ENCODE results near the gene ZNF236. TPM values are rescaled to one million over a fixed set of nuclear protein-coding genes. Genes with fewer than 3 reads are reported as not detected.

The ZNF236 gene
- total and polyA plus RNA-seq, 2 of the 8 experiments (the other 6 are each of a cell fraction or from before 2014, with no cell fraction given) = 6.7 to 14.5 TPM

DNA sequence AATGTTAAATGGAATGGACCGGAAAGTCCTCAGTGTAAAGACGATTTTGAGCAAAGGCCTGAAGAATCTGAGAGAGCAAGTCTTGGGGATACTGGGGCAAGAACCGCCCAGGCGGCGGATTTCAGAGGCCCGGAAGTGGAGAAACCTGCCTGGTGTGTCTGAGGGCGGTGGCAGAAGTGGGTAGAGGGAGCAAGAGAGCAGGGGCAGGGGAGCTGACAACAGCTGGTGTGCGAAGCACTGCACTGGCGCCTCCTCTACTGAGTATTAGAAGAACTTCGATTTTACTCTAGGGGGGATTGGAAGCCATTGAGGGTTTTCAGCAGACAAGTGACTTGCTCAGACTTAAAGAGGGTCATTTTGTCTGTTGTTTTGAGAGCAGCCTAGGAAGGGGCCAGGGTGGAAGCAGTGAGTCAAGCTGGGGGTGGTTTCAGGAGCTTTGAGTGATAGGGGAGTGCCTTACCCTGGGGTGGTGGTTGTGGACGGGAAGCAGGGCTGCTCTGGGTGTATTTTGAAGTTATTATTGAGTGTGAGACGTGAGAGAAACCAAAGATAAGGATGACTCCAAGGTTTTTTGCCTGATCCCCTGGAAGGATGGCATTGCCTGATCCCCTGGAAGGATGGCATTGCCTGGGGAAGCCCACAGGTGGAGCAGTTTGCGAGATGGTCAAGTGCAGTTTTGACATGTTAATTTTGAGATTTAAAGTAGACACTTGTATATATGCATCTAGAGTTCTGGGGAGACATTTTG, 52.5 kb downstream of the ZNF236 start:
- no peak overlapping the region for H2BK20ac ChIP-seq (ENCODE audit: low read length)
- no peak overlapping the region for H3K18ac ChIP-seq (ENCODE audit: extremely low read depth, low read length)
- no peak overlapping the region for H2BK120ac ChIP-seq (replicated peaks; ENCODE audit: low read depth, low read length)
- DNase-seq (ENCODE audit: low read depth in 1 of 2, low spot score in 2 of 2) (peak in 1 of 2 experiments; percentile 57), FAIRE-seq (peak; percentile 86)
- H3K4ac ChIP-seq (replicated peaks; ENCODE audit: insufficient read length, low read depth, low read length) = no peak overlapping the region
- no peak overlapping the region for H3K23ac ChIP-seq (ENCODE audit: insufficient read length)
- H4K8ac ChIP-seq (ENCODE audit: extremely low read depth, insufficient read depth, low read length) = no peak overlapping the region
- CTCF ChIA-PET (ENCODE audit: partially characterized antibody) = interaction anchor here (0.5 to 3.6 kb wide), 21 partner anchors 12 to 1763 kb away, joined by 3 to 16 read pairs (median 4); no protein-coding TSS in a partner anchor
- no peak overlapping the region for H3K27ac ChIP-seq (ENCODE audit: low read depth, low read length)
- no peak overlapping the region for H2BK12ac ChIP-seq (ENCODE audit: low read depth, low read length)
- POLR2A ChIA-PET (ENCODE audit: partially characterized antibody) = interaction anchor here (1.0 kb wide), 1 partner anchor 51 kb away, joined by 4 read pairs; no protein-coding TSS in a partner anchor
- no peak overlapping the region for H4K91ac ChIP-seq (replicated peaks; ENCODE audit: insufficient read length, low read length)
- no peaks in the 10 kb centered on the region for H3K27me3 ChIP-seq (replicated peaks in 1 of 4; ENCODE audit: control insufficient read depth in 3 of 4, extremely low read depth in 1 of 4, insufficient read depth in 3 of 4, low read length in 3 of 4)
- no peaks in the 10 kb centered on the region for H3K23me2 ChIP-seq (ENCODE audit: low read depth, low read length)
- no peaks in the 10 kb centered on the region for H3K9me3 ChIP-seq (ENCODE audit: insufficient read depth in 2 of 2, low read depth in 1 of 2, low read length in 1 of 2)
- H2BK5ac ChIP-seq (ENCODE audit: low read depth, low read length) = no peak overlapping the region
- H3K79me2 ChIP-seq (ENCODE audit: control insufficient read depth in 1 of 2, insufficient read depth in 2 of 2, low read length in 2 of 2) = no peaks in the 10 kb centered on the region
- H2AFZ ChIP-seq (ENCODE audit: low read length) = no peak overlapping the region
- WGBS, 2 experiments (ENCODE audit: extremely low coverage in 1 of 2, insufficient coverage in 1 of 2, insufficient read length in 1 of 2, insufficient replicate concordance in 2 of 2, low coverage in 1 of 2, low lambda C conversion rate in 2 of 2, missing lambda C conversion rate in 1 of 2) = 79% methylated on average over 13 of the region's 13 CpGs; no CpG with 5 or more reads in 1 of the 2 experiments
- no peak overlapping the region for H2AK5ac ChIP-seq (ENCODE audit: low read depth, low read length)
- TF ChIP-seq NANOG (IDR thresholded peaks at IDR 0.05; ENCODE audit: insufficient read depth, low read depth, low read length, poor library complexity, severe bottlenecking) = no peak
- TF ChIP-seq, protein P1, sequence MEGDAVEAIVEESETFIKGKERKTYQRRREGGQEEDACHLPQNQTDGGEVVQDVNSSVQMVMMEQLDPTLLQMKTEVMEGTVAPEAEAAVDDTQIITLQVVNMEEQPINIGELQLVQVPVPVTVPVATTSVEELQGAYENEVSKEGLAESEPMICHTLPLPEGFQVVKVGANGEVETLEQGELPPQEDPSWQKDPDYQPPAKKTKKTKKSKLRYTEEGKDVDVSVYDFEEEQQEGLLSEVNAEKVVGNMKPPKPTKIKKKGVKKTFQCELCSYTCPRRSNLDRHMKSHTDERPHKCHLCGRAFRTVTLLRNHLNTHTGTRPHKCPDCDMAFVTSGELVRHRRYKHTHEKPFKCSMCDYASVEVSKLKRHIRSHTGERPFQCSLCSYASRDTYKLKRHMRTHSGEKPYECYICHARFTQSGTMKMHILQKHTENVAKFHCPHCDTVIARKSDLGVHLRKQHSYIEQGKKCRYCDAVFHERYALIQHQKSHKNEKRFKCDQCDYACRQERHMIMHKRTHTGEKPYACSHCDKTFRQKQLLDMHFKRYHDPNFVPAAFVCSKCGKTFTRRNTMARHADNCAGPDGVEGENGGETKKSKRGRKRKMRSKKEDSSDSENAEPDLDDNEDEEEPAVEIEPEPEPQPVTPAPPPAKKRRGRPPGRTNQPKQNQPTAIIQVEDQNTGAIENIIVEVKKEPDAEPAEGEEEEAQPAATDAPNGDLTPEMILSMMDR (IDR thresholded peaks at IDR 0.05; ENCODE audit: control extremely low read depth in 1 of 3, insufficient read depth in 1 of 3, low read depth in 1 of 3, low read length in 3 of 3) = peak in 2 of 3 experiments; percentile 48 to 70; a peak in 3 of 4 replicates
- TF ChIP-seq BRCA1 (IDR thresholded peaks at IDR 0.05; ENCODE audit: low read depth, low read length) = no peak
- H2BK15ac ChIP-seq (ENCODE audit: low read length) = no peak overlapping the region
- no peak overlapping the region for H3K4me2 ChIP-seq (ENCODE audit: insufficient read depth in 1 of 2, low read depth in 2 of 2, low read length in 2 of 2)
- no peak overlapping the region for H4K5ac ChIP-seq (ENCODE audit: insufficient read length, low read depth, low read length)
- H3K4me1 ChIP-seq (replicated peaks in 1 of 4; ENCODE audit: control insufficient read depth in 3 of 4, insufficient read depth in 4 of 4, low read length in 3 of 4) = no peaks in the 10 kb centered on the region
- peaks cover 0 to 7% (median 1%) of the 10 kb centered on the region in 4 experiments; a peak in 3 of 8 replicates for H3K36me3 ChIP-seq (ENCODE audit: control insufficient read depth in 2 of 4, insufficient read depth in 4 of 4, low read length in 3 of 4)
- H3K4me3 ChIP-seq (ENCODE audit: extremely low read depth in 1 of 4, insufficient read depth in 2 of 4, low read depth in 3 of 4, low read length in 4 of 4) = no peak overlapping the region
- H3K56ac ChIP-seq (replicated peaks; ENCODE audit: insufficient read length, low read depth, low read length) = no peak overlapping the region
- H4K20me1 ChIP-seq (replicated peaks in 1 of 2; ENCODE audit: control insufficient read depth in 1 of 2, insufficient read depth in 2 of 2, low read length in 2 of 2) = peaks cover 0 to 3% of the 10 kb centered on the region in 2 experiments
- no peaks in the 10 kb centered on the region for H3K79me1 ChIP-seq (ENCODE audit: low read depth, low read length)
- H3K9ac ChIP-seq (replicated peaks in 1 of 4; ENCODE audit: extremely low read depth in 1 of 4, low read depth in 3 of 4, low read length in 3 of 4) = no peak overlapping the region
- H3K14ac ChIP-seq (ENCODE audit: insufficient read length) = no peak overlapping the region

Data from H1 (cell line).